ENCODE measurements around the gene ARHGAP25. TPM values are rescaled to one million over a fixed set of nuclear protein-coding genes. Genes with fewer than 3 reads are reported as not detected.

ARHGAP25 gene
- polyA plus RNA-seq, 4 donors, result 1.8 to 7.6 (median 3.1) TPM

GRCh38 chr2:68807821-68808266 is 73.2 kb downstream of the ARHGAP25 start:
- no peaks in the 10 kb centered on the region for H3K4me1 ChIP-seq (ENCODE audit: control insufficient read depth in 3 of 3, insufficient read depth in 2 of 3, low read depth in 1 of 3, low read length in 2 of 3)
- H3K4me3 ChIP-seq (ENCODE audit: low read depth in 1 of 3, low read length in 3 of 3), result no peak overlapping the region
- no peak for DNase-seq
- no peaks in the 10 kb centered on the region for H3K27me3 ChIP-seq (ENCODE audit: control insufficient read depth in 3 of 3, insufficient read depth in 3 of 3, low read length in 3 of 3)
- no peak for FAIRE-seq
- no peaks in the 10 kb centered on the region for H3K9me3 ChIP-seq (ENCODE audit: control insufficient read depth in 2 of 2, insufficient read depth in 1 of 2, low read depth in 1 of 2, low read length in 1 of 2)
- no peaks in the 10 kb centered on the region for H3K36me3 ChIP-seq (ENCODE audit: control insufficient read depth in 3 of 3, insufficient read depth in 2 of 3, low read depth in 1 of 3, low read length in 3 of 3)
- 41 to 68% (median 49%) methylated on average over 6 of the region's 6 CpGs for WGBS, 3 donors
- H3K27ac ChIP-seq (ENCODE audit: low read depth in 1 of 3, low read length in 2 of 3), result no peak overlapping the region

DNA sequence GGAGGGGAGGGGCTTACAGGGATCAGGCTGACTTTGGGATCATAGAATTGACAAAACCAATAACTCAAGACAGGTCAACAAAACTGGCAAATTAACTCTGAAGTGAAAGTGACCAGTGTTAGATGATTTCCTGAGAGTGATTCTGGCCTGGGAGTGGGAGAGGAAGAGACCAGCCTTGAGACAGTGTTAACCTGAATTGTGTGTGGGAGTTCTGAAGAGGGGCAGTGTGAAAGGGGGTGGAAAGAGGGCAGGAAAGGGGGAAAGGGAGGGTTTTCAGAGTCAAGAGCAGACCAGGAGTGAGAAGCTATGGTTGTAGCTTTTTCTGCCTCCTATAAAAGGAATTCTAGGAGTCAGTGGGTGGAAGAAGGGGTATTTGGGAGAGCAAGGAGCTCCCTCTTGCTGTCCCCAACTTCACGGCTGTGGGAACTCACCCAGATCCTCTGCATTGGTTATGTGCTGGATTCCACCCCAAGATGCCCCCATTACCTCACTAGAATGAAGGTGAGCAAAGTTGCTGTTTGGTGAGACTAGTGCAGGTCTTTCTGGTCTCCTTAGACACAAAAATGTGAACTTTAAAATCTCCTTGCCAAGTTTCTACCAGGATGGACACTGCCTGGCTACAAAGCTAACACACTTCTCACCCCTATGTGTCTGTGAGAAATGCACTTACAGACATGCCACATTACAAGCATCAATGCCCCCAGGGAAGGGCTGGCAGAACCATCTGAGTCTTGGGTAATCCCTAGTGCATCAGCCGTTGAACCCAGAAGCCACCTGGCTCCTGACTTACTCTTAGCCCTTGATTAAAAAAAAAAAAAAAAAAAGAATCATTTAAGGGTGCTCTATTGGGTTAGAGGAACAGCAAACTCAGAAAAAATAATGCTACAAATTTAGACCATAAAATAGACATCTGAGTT is 75.0 kb downstream of the ARHGAP25 start:
- Histone ChIP-seq H3K4me1 (ENCODE audit: control insufficient read depth in 3 of 3, insufficient read depth in 2 of 3, low read depth in 1 of 3, low read length in 2 of 3) (no peaks in the 10 kb centered on the region), H3K9me3 (ENCODE audit: control insufficient read depth in 2 of 2, insufficient read depth in 1 of 2, low read depth in 1 of 2, low read length in 1 of 2) (no peaks in the 10 kb centered on the region), H3K27me3 (ENCODE audit: control insufficient read depth in 3 of 3, insufficient read depth in 3 of 3, low read length in 3 of 3) (no peaks in the 10 kb centered on the region), H3K36me3 (ENCODE audit: control insufficient read depth in 3 of 3, insufficient read depth in 2 of 3, low read depth in 1 of 3, low read length in 3 of 3) (no peaks in the 10 kb centered on the region), H3K4me3 (ENCODE audit: low read depth in 1 of 3, low read length in 3 of 3) (no peak overlapping the region), H3K27ac (ENCODE audit: low read depth in 1 of 3, low read length in 2 of 3) (no peak overlapping the region)
- WGBS, 3 donors, result 70 to 86% (median 81%) methylated on average over 2 of the region's 2 CpGs
- no peak for DNase-seq
- FAIRE-seq, result no peak

DNA sequence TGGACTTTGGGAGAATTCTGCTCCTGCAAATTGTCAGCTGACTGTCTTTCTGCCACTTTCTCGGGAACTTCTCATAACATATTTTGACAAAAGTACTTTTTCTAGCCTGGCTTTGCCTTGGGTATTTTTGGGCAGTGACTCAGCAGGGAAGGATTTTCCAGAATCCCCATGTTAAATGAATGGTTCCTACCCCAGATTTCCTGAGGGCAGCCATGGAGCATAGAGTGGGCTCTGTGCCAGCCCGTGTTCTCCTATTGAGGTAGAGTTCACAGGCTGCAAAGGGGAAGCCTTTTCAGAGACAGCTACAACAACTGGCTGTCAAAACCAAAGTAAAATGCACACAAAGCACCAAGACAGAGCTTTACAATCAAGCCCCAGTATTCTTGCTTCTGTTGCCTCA is 76.8 kb downstream of the ARHGAP25 start:
- peaks cover 0 to 3% (median 3%) of the 10 kb centered on the region in 3 donors for H3K36me3 ChIP-seq (ENCODE audit: control insufficient read depth in 3 of 3, insufficient read depth in 2 of 3, low read depth in 1 of 3, low read length in 3 of 3)
- no peak overlapping the region for H3K27ac ChIP-seq (ENCODE audit: low read depth in 1 of 3, low read length in 2 of 3)
- no peaks in the 10 kb centered on the region for H3K9me3 ChIP-seq (ENCODE audit: control insufficient read depth in 2 of 2, insufficient read depth in 1 of 2, low read depth in 1 of 2, low read length in 1 of 2)
- DNase-seq, result no peak
- 67 to 86% (median 80%) methylated on average over 2 of the region's 2 CpGs for WGBS, 3 donors
- FAIRE-seq, result no peak
- no peak overlapping the region for H3K4me3 ChIP-seq (ENCODE audit: low read depth in 1 of 3, low read length in 3 of 3)
- no peaks in the 10 kb centered on the region for H3K27me3 ChIP-seq (ENCODE audit: control insufficient read depth in 3 of 3, insufficient read depth in 3 of 3, low read length in 3 of 3)
- H3K4me1 ChIP-seq (ENCODE audit: control insufficient read depth in 3 of 3, insufficient read depth in 2 of 3, low read depth in 1 of 3, low read length in 2 of 3), result no peaks in the 10 kb centered on the region

DNA sequence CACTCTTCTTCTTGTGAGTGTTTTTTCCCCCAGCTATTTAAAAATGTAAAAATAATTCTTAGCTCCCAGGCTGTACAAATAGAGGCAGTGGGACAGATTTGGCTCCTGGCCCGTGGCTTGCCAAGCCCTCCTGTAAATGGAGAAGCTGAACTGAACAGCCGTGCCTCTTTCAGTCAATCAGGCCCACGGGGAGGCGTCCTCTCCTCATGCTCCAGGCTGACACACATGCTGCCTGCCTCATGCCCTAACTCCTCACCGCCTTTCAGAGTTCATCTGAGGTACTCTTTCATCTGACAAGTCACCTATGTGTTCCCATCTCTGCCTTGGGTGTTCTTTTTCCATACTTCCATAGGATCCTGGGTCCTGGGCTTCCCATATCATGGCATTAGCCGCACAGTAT is 77.6 kb downstream of the ARHGAP25 start:
- H3K27ac ChIP-seq (ENCODE audit: low read depth in 1 of 3, low read length in 2 of 3), result no peak overlapping the region
- WGBS, 3 donors, result 67 to 80% (median 80%) methylated on average over 6 of the region's 6 CpGs
- DNase-seq (no peak), FAIRE-seq (no peak)
- H3K4me1 ChIP-seq (ENCODE audit: control insufficient read depth in 3 of 3, insufficient read depth in 2 of 3, low read depth in 1 of 3, low read length in 2 of 3), result no peaks in the 10 kb centered on the region
- H3K36me3 ChIP-seq (ENCODE audit: control insufficient read depth in 3 of 3, insufficient read depth in 2 of 3, low read depth in 1 of 3, low read length in 3 of 3), result peaks cover 0 to 3% (median 3%) of the 10 kb centered on the region in 3 donors
- no peaks in the 10 kb centered on the region for H3K27me3 ChIP-seq (ENCODE audit: control insufficient read depth in 3 of 3, insufficient read depth in 3 of 3, low read length in 3 of 3)
- no peak overlapping the region for H3K4me3 ChIP-seq (ENCODE audit: low read depth in 1 of 3, low read length in 3 of 3)
- H3K9me3 ChIP-seq (ENCODE audit: control insufficient read depth in 2 of 2, insufficient read depth in 1 of 2, low read depth in 1 of 2, low read length in 1 of 2), result no peaks in the 10 kb centered on the region

DNA sequence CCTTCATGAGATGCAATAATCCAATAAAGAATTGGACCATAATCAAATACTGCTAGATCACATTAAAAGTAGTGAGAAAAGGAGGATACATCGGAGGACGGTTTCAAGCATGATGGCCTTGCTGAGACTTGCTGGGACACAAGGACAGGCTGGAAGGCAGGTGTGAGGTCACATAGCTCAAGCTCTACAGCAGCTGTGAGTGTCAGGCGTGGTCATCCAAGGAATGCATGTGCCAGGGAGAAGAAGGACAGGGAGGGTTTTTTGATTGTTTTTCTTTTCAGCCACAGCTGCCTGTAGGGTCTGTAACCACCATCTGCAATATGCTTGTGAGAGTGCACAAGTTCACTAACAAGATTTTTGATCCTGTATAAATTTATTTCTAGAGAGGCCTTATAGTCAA is 79.0 kb downstream of the ARHGAP25 start:
- WGBS, 3 donors, result 96 to 98% (median 97%) methylated on average over 3 of the region's 3 CpGs
- Histone ChIP-seq H3K4me3 (ENCODE audit: low read depth in 1 of 3, low read length in 3 of 3) (no peak overlapping the region), H3K27ac (ENCODE audit: low read depth in 1 of 3, low read length in 2 of 3) (no peak overlapping the region), H3K4me1 (ENCODE audit: control insufficient read depth in 3 of 3, insufficient read depth in 2 of 3, low read depth in 1 of 3, low read length in 2 of 3) (no peaks in the 10 kb centered on the region), H3K27me3 (ENCODE audit: control insufficient read depth in 3 of 3, insufficient read depth in 3 of 3, low read length in 3 of 3) (no peaks in the 10 kb centered on the region), H3K9me3 (ENCODE audit: control insufficient read depth in 2 of 2, insufficient read depth in 1 of 2, low read depth in 1 of 2, low read length in 1 of 2) (no peaks in the 10 kb centered on the region), H3K36me3 (ENCODE audit: control insufficient read depth in 3 of 3, insufficient read depth in 2 of 3, low read depth in 1 of 3, low read length in 3 of 3) (peaks cover 0 to 3% (median 3%) of the 10 kb centered on the region in 3 donors)
- no peak for DNase-seq
- no peak for FAIRE-seq

- peaks cover 3% of the 10 kb centered on the region in 3 donors for H3K36me3 ChIP-seq (ENCODE audit: control insufficient read depth in 3 of 3, insufficient read depth in 2 of 3, low read depth in 1 of 3, low read length in 3 of 3)
- H3K4me1 ChIP-seq (ENCODE audit: control insufficient read depth in 3 of 3, insufficient read depth in 2 of 3, low read depth in 1 of 3, low read length in 2 of 3), result no peaks in the 10 kb centered on the region
- no peak for DNase-seq
- no peaks in the 10 kb centered on the region for H3K9me3 ChIP-seq (ENCODE audit: control insufficient read depth in 2 of 2, insufficient read depth in 1 of 2, low read depth in 1 of 2, low read length in 1 of 2)
- no peak overlapping the region for H3K4me3 ChIP-seq (ENCODE audit: low read depth in 1 of 3, low read length in 3 of 3)
- H3K27me3 ChIP-seq (ENCODE audit: control insufficient read depth in 3 of 3, insufficient read depth in 3 of 3, low read length in 3 of 3), result no peaks in the 10 kb centered on the region
- FAIRE-seq, result no peak
- H3K27ac ChIP-seq (ENCODE audit: low read depth in 1 of 3, low read length in 2 of 3), result no peak overlapping the region
Measured at GRCh38 chr2:68817306-68817705, 82.7 kb downstream of the ARHGAP25 start.

GRCh38 chr2:68819556-68819955 is 84.9 kb downstream of the ARHGAP25 start:
- H3K36me3 ChIP-seq (ENCODE audit: control insufficient read depth in 3 of 3, insufficient read depth in 2 of 3, low read depth in 1 of 3, low read length in 3 of 3), result peaks cover 3 to 7% (median 7%) of the 10 kb centered on the region in 3 donors
- H3K27ac ChIP-seq (ENCODE audit: low read depth in 1 of 3, low read length in 2 of 3), result no peak overlapping the region
- no peak overlapping the region for H3K4me3 ChIP-seq (ENCODE audit: low read depth in 1 of 3, low read length in 3 of 3)
- no peaks in the 10 kb centered on the region for H3K4me1 ChIP-seq (ENCODE audit: control insufficient read depth in 3 of 3, insufficient read depth in 2 of 3, low read depth in 1 of 3, low read length in 2 of 3)
- 79 to 92% (median 81%) methylated on average over 6 of the region's 6 CpGs for WGBS, 3 donors
- no peaks in the 10 kb centered on the region for H3K27me3 ChIP-seq (ENCODE audit: control insufficient read depth in 3 of 3, insufficient read depth in 3 of 3, low read length in 3 of 3)
- no peaks in the 10 kb centered on the region for H3K9me3 ChIP-seq (ENCODE audit: control insufficient read depth in 2 of 2, insufficient read depth in 1 of 2, low read depth in 1 of 2, low read length in 1 of 2)
- FAIRE-seq (no peak), DNase-seq (no peak)

- H3K36me3 ChIP-seq (ENCODE audit: control insufficient read depth in 3 of 3, insufficient read depth in 2 of 3, low read depth in 1 of 3, low read length in 3 of 3), result peaks cover 0 to 7% (median 4%) of the 10 kb centered on the region in 3 donors
- H3K9me3 ChIP-seq (ENCODE audit: control insufficient read depth in 2 of 2, insufficient read depth in 1 of 2, low read depth in 1 of 2, low read length in 1 of 2), result no peaks in the 10 kb centered on the region
- no peaks in the 10 kb centered on the region for H3K27me3 ChIP-seq (ENCODE audit: control insufficient read depth in 3 of 3, insufficient read depth in 3 of 3, low read length in 3 of 3)
- DNase-seq (no peak), FAIRE-seq (no peak)
- no peak overlapping the region for H3K4me3 ChIP-seq (ENCODE audit: low read depth in 1 of 3, low read length in 3 of 3)
- no peaks in the 10 kb centered on the region for H3K4me1 ChIP-seq (ENCODE audit: control insufficient read depth in 3 of 3, insufficient read depth in 2 of 3, low read depth in 1 of 3, low read length in 2 of 3)
- WGBS, 3 donors, result 91 to 95% (median 92%) methylated on average over 15 of the region's 15 CpGs
- no peak overlapping the region for H3K27ac ChIP-seq (ENCODE audit: low read depth in 1 of 3, low read length in 2 of 3)
Measured at GRCh38 chr2:68822207-68822872, 87.7 kb downstream of the ARHGAP25 start.

Measured in small intestine (tissue), 7 donors.